Cardiac fibroblast (primary cell): ENCODE measurements around the gene CRABP2.

Experiments
- DNase-seq, 2 donors: peaks; one replicate each; pipeline versions ENCODE4 v3.0.0 to v3.0.0-alpha.2; 2010; ENCODE audit warnings: low read depth in 2 of 2
- H3K4me3 ChIP-seq, 2 donors: replicated peaks in 1 of 2; 1 replicate in 1 of 2; 2 replicates in 1 of 2; pipeline ENCODE4 v1.5.1; 2011; ENCODE audit warnings: low read depth in 2 of 2, low read length in 2 of 2, mild to moderate bottlenecking in 2 of 2, moderate library complexity in 1 of 2
- CTCF ChIP-seq: IDR thresholded peaks from one replicate; pipeline ENCODE4 v1.5.1; 2011; ENCODE audit warnings: low read depth, mild to moderate bottlenecking, low read length, inconsistent platforms

The CRABP2 gene

DNA sequence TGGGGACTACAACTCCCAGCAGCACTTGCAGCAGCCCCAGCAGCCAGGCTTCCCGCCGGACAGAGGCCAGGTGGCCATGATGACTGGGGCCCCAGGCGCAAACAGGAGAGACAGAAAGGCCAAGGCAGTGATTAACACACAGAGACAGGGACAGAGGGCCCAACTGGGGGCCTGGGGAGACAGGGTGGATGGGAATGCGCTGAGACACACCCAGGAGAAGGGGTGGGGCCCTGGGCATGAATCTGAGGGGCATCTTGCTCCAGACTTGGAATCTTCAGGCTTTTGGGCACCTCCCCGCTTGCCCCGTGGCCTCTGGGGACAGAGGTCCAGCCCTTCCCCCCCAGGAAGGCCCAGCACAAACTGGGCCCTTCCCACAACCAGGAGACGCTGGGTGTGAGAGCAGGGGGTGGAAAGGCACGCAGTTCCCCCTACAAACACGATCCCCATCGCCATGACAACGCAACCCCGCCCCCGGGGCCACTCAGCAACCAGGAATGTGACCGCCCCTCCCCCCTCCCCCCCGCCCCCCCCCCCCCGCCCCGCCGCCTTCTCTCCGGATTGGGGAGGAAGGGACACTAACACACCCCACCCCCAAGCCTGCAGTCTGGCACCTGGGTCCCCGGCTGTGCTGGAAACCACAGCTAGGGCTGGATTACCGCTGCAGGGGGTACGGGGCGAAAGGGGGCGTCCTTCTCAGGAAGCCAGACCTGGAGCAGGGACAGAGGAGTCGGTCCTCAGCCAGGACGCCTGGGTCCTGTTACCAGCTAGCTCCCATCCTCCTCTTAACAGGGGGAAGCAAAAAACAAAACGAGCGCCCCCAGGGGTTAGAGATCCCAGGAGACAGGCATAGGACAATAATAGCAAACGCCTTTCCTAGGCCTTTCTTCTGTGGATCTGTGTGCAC lies 41.6 kb upstream of the CRABP2 start:
- DNase-seq = peak; percentile 96 to 98
- TF ChIP-seq CTCF = no peak
- H3K4me3 ChIP-seq = peak overlapping the region; percentile 51 to 94

DNA sequence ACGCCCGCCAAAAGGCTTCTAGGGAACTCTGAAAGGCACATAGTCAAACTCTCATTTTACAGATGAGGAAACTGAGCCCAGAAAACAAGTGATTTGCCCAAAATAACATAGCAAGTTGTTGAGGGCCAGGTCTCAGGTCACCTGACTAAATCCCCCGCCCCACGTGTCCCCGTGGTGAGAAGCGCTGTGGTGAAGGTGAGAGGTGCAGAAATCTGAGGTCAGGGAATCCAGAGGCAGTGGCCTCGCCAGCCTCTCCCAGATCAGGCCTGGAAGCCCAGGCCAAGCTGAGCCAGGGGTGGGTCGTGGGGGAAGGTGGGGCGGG lies 41.0 kb upstream of the CRABP2 start:
- H3K4me3 ChIP-seq = peak overlapping the region; percentile 6 to 54
- no peak for DNase-seq
- no peak for TF ChIP-seq CTCF

- DNase-seq = no peak
- H3K4me3 ChIP-seq = no peak overlapping the region
- TF ChIP-seq CTCF = no peak
Measured at GRCh38 chr1:156745881-156746280, 40.5 kb upstream of the CRABP2 start.

- H3K4me3 ChIP-seq = no peak overlapping the region
- no peak for DNase-seq
- TF ChIP-seq CTCF = no peak
Measured at GRCh38 chr1:156744786-156745419, 39.5 kb upstream of the CRABP2 start.

DNA sequence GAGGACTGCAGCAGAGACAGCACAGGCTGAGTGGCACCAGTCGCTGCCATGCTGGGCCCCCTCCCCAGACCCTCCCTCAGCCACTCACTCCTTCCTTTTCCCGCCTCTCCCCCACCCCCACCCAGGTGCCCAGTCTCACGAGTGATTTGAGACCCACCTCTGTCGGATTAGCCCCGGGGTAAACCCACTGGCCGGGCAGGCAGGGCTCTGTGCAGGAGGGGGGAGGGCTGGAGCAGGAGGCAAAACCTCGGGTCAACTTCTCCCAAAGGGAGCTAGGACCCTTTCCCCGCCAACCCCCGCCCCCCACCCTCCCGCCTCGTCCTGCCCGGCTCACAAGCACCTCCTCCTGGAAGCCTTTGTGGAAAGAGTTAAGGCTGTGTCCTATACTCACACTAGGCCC lies 39.0 kb upstream of the CRABP2 start:
- TF ChIP-seq CTCF = no peak
- no peak overlapping the region for H3K4me3 ChIP-seq
- DNase-seq = no peak

DNA sequence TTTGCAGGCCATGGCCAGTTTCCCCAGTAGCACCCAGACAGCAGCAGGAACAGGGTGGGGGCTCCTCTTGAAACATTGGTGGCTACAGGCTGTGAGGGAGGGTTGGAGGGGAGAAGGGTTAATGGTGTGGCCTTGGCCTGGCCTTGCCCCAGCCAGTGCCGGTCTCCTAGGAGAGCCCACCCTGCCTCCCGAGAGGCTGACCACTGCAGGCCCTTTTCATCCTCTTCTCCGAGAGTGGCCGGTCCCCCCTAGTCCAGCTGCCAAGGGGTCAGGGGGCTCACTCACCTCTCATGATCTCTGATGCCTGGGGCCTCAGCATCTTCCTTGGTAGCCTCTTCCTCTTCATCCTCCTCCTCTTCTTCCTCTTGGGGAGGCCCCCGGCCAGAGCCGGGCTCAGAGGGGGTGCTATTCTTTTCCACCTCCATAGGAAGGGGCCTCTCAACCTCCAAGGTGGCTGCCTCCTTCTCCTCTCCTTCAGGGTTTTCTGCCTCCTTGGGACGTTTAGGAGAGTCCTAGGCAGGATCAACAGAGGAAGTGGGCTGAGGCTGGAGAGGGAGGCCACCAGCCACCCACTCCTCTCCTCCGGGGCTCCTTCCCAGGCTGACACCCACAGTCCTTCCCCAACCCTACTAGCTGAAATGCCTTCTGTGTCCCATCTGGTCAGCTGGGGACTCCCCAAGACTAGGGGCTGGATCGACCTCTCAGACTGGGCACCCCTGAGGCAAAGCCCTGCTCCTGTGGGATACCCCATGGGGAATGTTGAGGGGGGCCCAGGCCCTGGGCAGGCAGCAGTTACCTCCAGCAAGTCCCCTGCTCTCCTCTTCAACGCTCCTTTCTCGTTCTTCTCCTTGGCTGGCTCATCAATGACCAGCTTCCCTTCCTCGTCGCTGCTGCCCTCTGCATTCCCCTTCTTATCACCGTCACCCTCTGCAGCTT lies 38.3 kb upstream of the CRABP2 start:
- no peak for TF ChIP-seq CTCF
- no peak for DNase-seq
- no peak overlapping the region for H3K4me3 ChIP-seq
